Activated B cell treated with CpG ODN at 0.5 μM for 24 hours (primary cell): Measurements from ENCODE around the gene SFXN5. TPM values are rescaled to one million over a fixed set of nuclear protein-coding genes. Genes with fewer than 3 reads are reported as not detected.

Source experiments
- ATAC-seq: fragments of 200-7000 bp; cut with Tn5 transposase; one replicate; pipeline ENCODE4 v1.10.0; 2021; ENCODE audit warnings: low read depth, mild to moderate bottlenecking, moderate library complexity
- CTCF ChIA-PET: fragments of 350-600 bp; sonication (Branson Sonifier 250); formaldehyde crosslinking; loops from one replicate; lab custom pipeline; 2021; ENCODE audit warnings: antibody characterized with exemption; lab: Charles Lee
- POLR2A ChIA-PET: fragments of 350-600 bp; sonication (Branson Sonifier 250); formaldehyde crosslinking; loops from one replicate; lab custom pipeline; 2021; ENCODE audit warnings: antibody characterized with exemption; lab: Charles Lee
- DNase-seq: peaks from one replicate; pipeline ENCODE4 v3.0.0; 2022
- H3K27ac Mint-ChIP-seq: one replicate; pipeline ENCODE4 v1.8.0; 2020; ENCODE audit warnings: mixed read lengths
- H3K27me3 Mint-ChIP-seq: one replicate; pipeline ENCODE4 v1.8.0; 2021; ENCODE audit warnings: mixed read lengths
- H3K36me3 Mint-ChIP-seq: one replicate; pipeline ENCODE4 v1.8.0; 2021; ENCODE audit warnings: low read depth, mixed read lengths
- H3K4me1 Mint-ChIP-seq: one replicate; pipeline ENCODE4 v1.8.0; 2021; ENCODE audit warnings: mixed read lengths
- H3K4me3 Mint-ChIP-seq: one replicate; pipeline ENCODE4 v1.8.0; 2020; ENCODE audit warnings: mild to moderate bottlenecking, mixed read lengths
- H3K9me3 Mint-ChIP-seq: one replicate; pipeline ENCODE4 v1.8.0; 2020; ENCODE audit warnings: mixed read lengths
- intact Hi-C: fragments of 100-400 bp; cut with micrococcal nuclease; formaldehyde crosslinking; loops from one replicate; pipeline ENCODE4 v1.15.1; 2024
- total RNA-seq: library from RNA; stranded (reverse); gene quantifications from 2 replicates; pipeline ENCODE4 v1.2.3, GENCODE V29; 2022
- TF ChIP-seq, protein P1 (sequence below): fragments of 200-600 bp; IDR thresholded peaks from one replicate; pipeline ENCODE4 v1.8.0; 2022; ENCODE audit warnings: antibody characterized with exemption, mild to moderate bottlenecking

SFXN5 gene
- total RNA-seq, 1 donor from 2014 or later = 13.9 TPM

GRCh38 chr2:72972352-72973136, 99.0 kb downstream of the SFXN5 start:
- CTCF ChIA-PET = interaction anchor here (1.7 to 2.4 kb wide), 2 partner anchors 18 to 79 kb away, joined by 5 to 19 read pairs; no protein-coding TSS in a partner anchor
- Mint-ChIP-seq H3K9me3 (no peaks in the 10 kb centered on the region), H3K4me3 (no peak overlapping the region), H3K4me1 (no peaks in the 10 kb centered on the region), H3K36me3 (no peaks in the 10 kb centered on the region), H3K27me3 (no peaks in the 10 kb centered on the region), H3K27ac (no peak overlapping the region)
- DNase-seq = no peak
- TF ChIP-seq, protein P1, sequence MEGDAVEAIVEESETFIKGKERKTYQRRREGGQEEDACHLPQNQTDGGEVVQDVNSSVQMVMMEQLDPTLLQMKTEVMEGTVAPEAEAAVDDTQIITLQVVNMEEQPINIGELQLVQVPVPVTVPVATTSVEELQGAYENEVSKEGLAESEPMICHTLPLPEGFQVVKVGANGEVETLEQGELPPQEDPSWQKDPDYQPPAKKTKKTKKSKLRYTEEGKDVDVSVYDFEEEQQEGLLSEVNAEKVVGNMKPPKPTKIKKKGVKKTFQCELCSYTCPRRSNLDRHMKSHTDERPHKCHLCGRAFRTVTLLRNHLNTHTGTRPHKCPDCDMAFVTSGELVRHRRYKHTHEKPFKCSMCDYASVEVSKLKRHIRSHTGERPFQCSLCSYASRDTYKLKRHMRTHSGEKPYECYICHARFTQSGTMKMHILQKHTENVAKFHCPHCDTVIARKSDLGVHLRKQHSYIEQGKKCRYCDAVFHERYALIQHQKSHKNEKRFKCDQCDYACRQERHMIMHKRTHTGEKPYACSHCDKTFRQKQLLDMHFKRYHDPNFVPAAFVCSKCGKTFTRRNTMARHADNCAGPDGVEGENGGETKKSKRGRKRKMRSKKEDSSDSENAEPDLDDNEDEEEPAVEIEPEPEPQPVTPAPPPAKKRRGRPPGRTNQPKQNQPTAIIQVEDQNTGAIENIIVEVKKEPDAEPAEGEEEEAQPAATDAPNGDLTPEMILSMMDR = no peak
- no peak for ATAC-seq
- intact Hi-C loops = loop anchor here (1.0 kb wide), 1 partner anchor 80 kb away; no protein-coding TSS in a partner anchor
- POLR2A ChIA-PET = no interaction called here

- Mint-ChIP-seq H3K4me1 (no peaks in the 10 kb centered on the region), H3K4me3 (no peak overlapping the region), H3K27ac (no peak overlapping the region), H3K9me3 (no peaks in the 10 kb centered on the region), H3K27me3 (no peaks in the 10 kb centered on the region), H3K36me3 (no peaks in the 10 kb centered on the region)
- DNase-seq (no peak), ATAC-seq (no peak)
- intact Hi-C loops = no loop called here
- CTCF ChIA-PET = interaction anchor here (1.6 kb wide), 1 partner anchor 21 kb away, joined by 4 read pairs; no protein-coding TSS in a partner anchor
- POLR2A ChIA-PET = no interaction called here
- TF ChIP-seq, protein P1 = no peak
Measured at GRCh38 chr2:72971036-72971435, 100.5 kb downstream of the SFXN5 start.

- TF ChIP-seq, protein P1 = no peak
- CTCF ChIA-PET = interaction anchor here (1.6 kb wide), 1 partner anchor 22 kb away, joined by 4 read pairs; no protein-coding TSS in a partner anchor
- no peak overlapping the region for H3K27ac Mint-ChIP-seq
- DNase-seq (no peak), ATAC-seq (no peak)
- no peaks in the 10 kb centered on the region for H3K36me3 Mint-ChIP-seq
- no peaks in the 10 kb centered on the region for H3K9me3 Mint-ChIP-seq
- H3K4me3 Mint-ChIP-seq = no peak overlapping the region
- H3K4me1 Mint-ChIP-seq = no peaks in the 10 kb centered on the region
- H3K27me3 Mint-ChIP-seq = no peaks in the 10 kb centered on the region
- intact Hi-C loops = no loop called here
- POLR2A ChIA-PET = no interaction called here
Measured at GRCh38 chr2:72969706-72970105, 101.8 kb downstream of the SFXN5 start.

DNA sequence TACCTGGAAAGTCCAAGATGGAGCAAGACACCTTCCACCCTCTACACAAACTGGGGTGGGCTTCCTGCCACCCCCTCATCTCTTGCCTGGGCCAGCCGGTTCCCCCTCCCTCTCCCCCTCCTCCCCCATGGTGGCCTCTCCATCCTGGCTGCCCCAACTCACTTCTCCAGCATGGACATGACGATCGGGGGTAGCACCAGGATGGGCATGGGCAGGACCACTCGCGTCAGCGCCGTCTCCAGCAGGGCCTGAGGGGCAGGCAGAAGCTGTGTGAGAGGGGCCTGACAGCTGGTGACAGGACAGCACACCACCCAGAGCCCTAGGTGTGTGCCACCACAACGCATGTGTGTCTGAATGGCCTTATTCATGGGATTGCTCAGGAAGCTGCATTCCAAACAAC, 103.2 kb downstream of the SFXN5 start:
- no peaks in the 10 kb centered on the region for H3K36me3 Mint-ChIP-seq
- no peaks in the 10 kb centered on the region for H3K27me3 Mint-ChIP-seq
- no peak overlapping the region for H3K27ac Mint-ChIP-seq
- no peaks in the 10 kb centered on the region for H3K4me1 Mint-ChIP-seq
- no peaks in the 10 kb centered on the region for H3K9me3 Mint-ChIP-seq
- ChIA-PET POLR2A (no interaction called here), CTCF (no interaction called here)
- no peak for DNase-seq
- intact Hi-C loops = no loop called here
- no peak for ATAC-seq
- H3K4me3 Mint-ChIP-seq = no peak overlapping the region
- TF ChIP-seq, protein P1 = no peak

DNA sequence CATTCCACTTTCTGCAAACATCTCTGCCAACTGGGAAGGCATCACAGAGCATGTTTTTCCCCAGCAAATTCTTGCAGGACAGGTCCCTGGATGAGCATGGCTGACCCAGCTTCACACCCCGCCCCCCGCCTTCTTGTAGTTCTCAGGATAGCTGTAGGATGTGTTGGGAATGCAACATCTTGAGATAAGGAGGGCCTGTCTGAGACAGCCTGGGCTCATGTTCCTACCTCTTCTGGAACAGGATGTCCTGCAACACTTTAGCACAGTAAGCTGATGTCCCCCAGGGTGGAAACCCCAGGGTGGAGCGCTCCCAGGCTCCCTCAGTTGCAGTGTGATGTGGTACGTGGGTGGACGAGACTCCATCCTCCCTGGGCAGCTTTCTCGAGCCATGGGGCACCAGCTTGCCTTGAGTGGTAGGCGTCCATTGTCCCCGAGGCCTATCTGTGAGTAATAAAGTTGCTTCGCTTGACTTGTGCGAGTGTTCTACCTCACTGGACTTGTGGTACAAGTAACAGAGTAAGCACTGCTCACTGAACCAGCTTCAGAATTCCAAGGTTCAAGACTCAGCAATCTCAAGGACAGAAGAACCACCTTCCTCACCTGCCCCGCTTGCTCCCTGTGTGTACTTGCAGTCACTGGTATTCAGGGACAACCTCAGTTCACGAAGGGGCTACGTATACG, 105.6 kb downstream of the SFXN5 start:
- Mint-ChIP-seq H3K27ac (no peak overlapping the region), H3K4me3 (no peak overlapping the region), H3K9me3 (no peaks in the 10 kb centered on the region), H3K27me3 (no peaks in the 10 kb centered on the region), H3K4me1 (no peaks in the 10 kb centered on the region), H3K36me3 (no peaks in the 10 kb centered on the region)
- intact Hi-C loops = no loop called here
- ATAC-seq = no peak
- POLR2A ChIA-PET = interaction anchor here (0.6 kb wide), 1 partner anchor 90 kb away, joined by 3 read pairs; no protein-coding TSS in a partner anchor
- TF ChIP-seq, protein P1 = no peak
- CTCF ChIA-PET = no interaction called here
- DNase-seq = no peak
